ENCODE data around the gene DSG4.

DNA sequence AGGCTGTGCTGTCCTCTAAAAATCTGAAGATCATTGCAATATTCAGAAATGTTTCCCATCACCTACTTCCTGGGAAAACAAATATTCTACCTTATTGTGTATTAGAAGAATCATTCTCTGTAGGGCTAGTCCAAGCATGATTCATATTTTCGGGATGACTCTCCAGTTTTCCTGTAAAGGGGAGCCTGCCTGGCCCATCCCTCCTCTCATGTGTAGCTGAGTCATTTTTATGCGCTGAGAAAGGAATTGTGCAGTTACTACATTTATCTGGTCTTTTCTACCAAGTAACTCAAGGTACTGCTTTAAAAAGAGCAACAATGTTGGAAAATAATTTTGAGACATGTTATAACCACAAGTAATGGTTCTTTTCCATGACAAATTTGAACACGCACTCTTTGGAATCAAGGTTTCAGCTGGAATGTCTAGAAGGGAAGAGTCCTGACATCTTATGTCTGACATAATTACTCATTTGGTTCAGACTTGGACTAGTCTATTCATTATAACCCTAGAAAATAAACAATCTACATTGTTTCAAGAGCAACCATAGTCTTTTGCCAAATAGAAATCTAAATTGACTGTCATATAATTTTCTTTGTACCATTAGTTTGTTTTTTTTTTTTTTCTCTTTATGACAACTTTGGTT lies 77.6 kb downstream of the DSG4 start:
- TF ChIP-seq, protein P1, sequence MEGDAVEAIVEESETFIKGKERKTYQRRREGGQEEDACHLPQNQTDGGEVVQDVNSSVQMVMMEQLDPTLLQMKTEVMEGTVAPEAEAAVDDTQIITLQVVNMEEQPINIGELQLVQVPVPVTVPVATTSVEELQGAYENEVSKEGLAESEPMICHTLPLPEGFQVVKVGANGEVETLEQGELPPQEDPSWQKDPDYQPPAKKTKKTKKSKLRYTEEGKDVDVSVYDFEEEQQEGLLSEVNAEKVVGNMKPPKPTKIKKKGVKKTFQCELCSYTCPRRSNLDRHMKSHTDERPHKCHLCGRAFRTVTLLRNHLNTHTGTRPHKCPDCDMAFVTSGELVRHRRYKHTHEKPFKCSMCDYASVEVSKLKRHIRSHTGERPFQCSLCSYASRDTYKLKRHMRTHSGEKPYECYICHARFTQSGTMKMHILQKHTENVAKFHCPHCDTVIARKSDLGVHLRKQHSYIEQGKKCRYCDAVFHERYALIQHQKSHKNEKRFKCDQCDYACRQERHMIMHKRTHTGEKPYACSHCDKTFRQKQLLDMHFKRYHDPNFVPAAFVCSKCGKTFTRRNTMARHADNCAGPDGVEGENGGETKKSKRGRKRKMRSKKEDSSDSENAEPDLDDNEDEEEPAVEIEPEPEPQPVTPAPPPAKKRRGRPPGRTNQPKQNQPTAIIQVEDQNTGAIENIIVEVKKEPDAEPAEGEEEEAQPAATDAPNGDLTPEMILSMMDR (IDR thresholded peaks at IDR 0.05; ENCODE audit: low read depth, low read length, poor library complexity, severe bottlenecking): no peak
- TF ChIP-seq EZH2phosphoT487 (IDR thresholded peaks at IDR 0.05; ENCODE audit: borderline replicate concordance, low read length): no peak

All from DOHH2 (cell line).